OCI-LY3 (cell line): ENCODE data around the gene CLDN4.

ENCODE experiments used
- EZH2phosphoT487 ChIP-seq: fragments of 200-600 bp; shearing (Covaris generic); IDR thresholded peaks from 2 replicates; pipeline ENCODE4 v1.6.1; 2018; ENCODE audit warnings: antibody characterized with exemption, mixed run types, low read depth
- TF ChIP-seq, protein P1 (sequence below): fragments of 200-600, 300-600 bp; sonication (generic); IDR thresholded peaks from 2 replicates; pipeline ENCODE4 v1.5.1; 2014; ENCODE audit warnings: antibody characterized with exemption, low read length, low read depth

DNA sequence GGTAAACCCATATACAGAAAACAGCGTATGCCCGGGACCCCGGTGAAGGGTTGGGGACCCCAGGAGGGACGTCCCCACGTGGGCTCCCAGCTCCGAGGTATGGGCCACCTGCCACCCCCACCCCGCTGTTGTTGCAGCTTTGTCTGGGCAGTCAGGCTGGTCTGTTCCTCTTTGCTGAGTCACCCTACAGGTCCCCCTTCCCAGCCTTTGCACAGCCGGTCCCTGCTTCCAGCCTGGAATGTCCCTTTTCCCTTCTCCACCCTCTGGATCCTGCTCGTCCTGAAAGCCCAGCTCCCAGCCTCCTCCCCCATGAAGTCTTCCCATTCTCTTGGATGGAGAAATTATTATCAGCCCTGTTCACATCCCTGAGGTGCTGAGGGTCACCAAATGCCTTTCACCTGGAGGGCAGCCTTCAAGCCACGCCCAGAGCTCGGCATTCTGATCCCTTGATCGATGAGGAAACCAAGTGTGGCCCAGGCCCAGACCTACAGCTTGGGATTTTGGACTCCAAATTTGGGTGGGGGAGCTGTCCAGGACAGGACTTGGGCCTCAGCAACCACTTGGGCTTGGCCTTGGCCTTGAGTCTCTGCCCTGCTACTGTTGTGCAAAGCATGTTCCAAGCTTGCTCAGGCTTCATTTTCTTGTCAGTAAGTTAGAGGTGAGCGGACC lies 2.6 kb downstream of the CLDN4 start:
- TF ChIP-seq, protein P1, sequence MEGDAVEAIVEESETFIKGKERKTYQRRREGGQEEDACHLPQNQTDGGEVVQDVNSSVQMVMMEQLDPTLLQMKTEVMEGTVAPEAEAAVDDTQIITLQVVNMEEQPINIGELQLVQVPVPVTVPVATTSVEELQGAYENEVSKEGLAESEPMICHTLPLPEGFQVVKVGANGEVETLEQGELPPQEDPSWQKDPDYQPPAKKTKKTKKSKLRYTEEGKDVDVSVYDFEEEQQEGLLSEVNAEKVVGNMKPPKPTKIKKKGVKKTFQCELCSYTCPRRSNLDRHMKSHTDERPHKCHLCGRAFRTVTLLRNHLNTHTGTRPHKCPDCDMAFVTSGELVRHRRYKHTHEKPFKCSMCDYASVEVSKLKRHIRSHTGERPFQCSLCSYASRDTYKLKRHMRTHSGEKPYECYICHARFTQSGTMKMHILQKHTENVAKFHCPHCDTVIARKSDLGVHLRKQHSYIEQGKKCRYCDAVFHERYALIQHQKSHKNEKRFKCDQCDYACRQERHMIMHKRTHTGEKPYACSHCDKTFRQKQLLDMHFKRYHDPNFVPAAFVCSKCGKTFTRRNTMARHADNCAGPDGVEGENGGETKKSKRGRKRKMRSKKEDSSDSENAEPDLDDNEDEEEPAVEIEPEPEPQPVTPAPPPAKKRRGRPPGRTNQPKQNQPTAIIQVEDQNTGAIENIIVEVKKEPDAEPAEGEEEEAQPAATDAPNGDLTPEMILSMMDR = no peak
- TF ChIP-seq EZH2phosphoT487 = no peak
